OCI-LY3 (cell line): ENCODE measurements around the gene TGM5.

Experiments used
- CTCF ChIP-seq: fragments of 200-600, 300-600 bp; sonication (generic); IDR thresholded peaks from 2 replicates; pipeline ENCODE4 v1.5.1; 2014; ENCODE audit warnings: antibody characterized with exemption, low read length, low read depth
- EZH2phosphoT487 ChIP-seq: fragments of 200-600 bp; shearing (Covaris generic); IDR thresholded peaks from 2 replicates; pipeline ENCODE4 v1.6.1; 2018; ENCODE audit warnings: antibody characterized with exemption, mixed run types, low read depth

- TF ChIP-seq CTCF (no peak), EZH2phosphoT487 (no peak)
Measured at GRCh38 chr15:43186003-43186353, 80.8 kb downstream of the TGM5 start.
